ENCODE data around the gene KCNAB2.

The KCNAB2 gene

DNA sequence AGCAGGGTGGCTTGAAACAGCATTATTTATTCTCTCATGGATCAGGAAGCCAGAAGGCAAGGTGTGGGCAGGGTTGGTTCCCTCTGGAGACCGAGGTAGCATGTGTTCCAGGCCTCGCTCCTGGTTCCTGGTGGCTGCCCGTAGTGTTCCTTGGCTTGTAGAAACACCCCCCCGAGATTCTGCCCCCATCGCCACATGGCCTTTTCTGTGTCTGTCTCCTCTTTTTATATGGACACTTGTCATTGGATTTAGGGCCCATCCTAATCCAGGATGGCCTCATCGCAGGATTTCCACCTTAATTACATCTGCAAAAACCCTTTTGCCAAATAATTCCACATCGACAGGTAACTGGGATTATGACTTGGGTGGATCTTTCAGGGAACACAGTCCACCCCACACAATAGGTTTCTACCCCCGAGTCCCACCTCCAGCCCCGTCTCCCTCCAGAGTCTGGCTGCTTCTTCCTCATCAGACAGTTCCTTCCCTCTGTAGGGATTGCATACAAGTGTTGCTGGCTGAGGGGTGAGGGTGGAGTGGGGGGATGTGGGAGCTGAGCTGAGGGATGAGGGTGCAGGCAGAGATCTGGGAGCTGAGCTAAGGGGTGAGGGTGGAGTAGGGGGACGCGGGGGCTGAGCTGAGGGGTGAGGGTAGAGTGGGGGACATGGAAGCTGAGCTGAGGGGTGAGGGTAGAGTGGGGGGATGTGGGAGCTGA lies 41.1 kb upstream of the KCNAB2 start:
- no peaks in the 10 kb centered on the region for H3K27me3 ChIP-seq (replicated peaks; ENCODE audit: control insufficient read depth, insufficient read depth, low read length)
- no peak for DNase-seq (ENCODE audit: extremely low read depth, insufficient read length)
- TF ChIP-seq, protein P1, sequence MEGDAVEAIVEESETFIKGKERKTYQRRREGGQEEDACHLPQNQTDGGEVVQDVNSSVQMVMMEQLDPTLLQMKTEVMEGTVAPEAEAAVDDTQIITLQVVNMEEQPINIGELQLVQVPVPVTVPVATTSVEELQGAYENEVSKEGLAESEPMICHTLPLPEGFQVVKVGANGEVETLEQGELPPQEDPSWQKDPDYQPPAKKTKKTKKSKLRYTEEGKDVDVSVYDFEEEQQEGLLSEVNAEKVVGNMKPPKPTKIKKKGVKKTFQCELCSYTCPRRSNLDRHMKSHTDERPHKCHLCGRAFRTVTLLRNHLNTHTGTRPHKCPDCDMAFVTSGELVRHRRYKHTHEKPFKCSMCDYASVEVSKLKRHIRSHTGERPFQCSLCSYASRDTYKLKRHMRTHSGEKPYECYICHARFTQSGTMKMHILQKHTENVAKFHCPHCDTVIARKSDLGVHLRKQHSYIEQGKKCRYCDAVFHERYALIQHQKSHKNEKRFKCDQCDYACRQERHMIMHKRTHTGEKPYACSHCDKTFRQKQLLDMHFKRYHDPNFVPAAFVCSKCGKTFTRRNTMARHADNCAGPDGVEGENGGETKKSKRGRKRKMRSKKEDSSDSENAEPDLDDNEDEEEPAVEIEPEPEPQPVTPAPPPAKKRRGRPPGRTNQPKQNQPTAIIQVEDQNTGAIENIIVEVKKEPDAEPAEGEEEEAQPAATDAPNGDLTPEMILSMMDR (IDR thresholded peaks at IDR 0.05; ENCODE audit: insufficient read depth, low read length, poor library complexity, severe bottlenecking) = no peak
- peaks cover 15% of the 10 kb centered on the region for H3K36me3 ChIP-seq (ENCODE audit: control insufficient read depth, insufficient read depth, low read length)
- no peak overlapping the region for H3K4me3 ChIP-seq (replicated peaks; ENCODE audit: low read depth, low read length)

DNA sequence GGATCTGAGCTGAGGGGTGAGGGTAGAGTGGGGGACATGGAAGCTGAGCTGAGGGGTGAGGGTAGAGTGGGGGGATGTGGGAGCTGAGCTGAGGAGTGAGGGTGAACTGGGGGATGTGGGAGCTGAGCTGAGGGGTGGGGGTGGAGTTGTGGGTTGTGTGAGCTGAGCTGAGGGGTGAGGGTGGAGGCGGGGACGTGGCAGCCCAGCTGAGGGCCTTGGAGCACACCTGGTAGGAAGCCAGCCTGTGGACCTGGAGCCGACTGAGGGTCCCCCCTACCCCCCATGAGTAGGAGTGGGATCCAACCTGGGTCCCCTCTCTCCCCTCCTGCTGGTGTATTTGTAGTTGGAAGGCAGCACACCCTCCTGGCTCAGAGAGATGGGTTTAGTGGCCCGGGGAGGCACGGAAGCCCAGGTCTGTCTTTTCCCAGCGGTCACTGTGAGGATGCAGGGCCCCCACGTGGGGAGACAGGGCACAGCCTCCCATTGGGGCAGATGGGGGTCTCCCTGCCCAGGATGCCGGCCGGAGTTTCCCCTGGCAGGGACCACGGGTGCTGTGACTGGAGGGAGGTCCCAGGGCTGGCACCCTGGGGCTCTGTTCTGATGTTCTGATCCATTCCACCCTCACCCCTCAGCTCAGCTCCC lies 40.3 kb upstream of the KCNAB2 start:
- H3K27me3 ChIP-seq (replicated peaks; ENCODE audit: control insufficient read depth, insufficient read depth, low read length) = no peaks in the 10 kb centered on the region
- H3K36me3 ChIP-seq (ENCODE audit: control insufficient read depth, insufficient read depth, low read length) = peaks cover 15% of the 10 kb centered on the region
- TF ChIP-seq, protein P1 (IDR thresholded peaks at IDR 0.05; ENCODE audit: insufficient read depth, low read length, poor library complexity, severe bottlenecking) = no peak
- no peak for DNase-seq (ENCODE audit: extremely low read depth, insufficient read length)
- H3K4me3 ChIP-seq (replicated peaks; ENCODE audit: low read depth, low read length) = no peak overlapping the region

DNA sequence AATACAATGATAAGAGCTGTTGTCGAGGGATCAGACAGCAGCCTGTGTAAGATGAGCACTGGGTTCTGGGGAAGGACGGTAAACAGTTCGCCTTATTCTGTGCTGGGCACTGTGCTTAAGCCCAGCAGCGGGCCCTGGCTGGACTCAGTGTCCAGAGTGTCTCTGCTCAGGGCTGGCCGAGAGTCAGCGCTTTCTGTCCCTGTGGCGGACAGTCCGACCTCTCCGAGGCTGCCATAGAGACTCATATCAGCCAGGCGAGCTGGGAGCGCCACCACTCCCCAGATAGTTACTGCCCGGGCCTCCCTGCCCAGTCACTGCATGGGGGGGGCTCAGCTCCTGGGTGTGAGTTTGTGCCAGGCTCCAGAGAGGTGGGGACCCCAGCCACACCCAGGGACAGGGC lies 38.8 kb upstream of the KCNAB2 start:
- H3K27me3 ChIP-seq (replicated peaks; ENCODE audit: control insufficient read depth, insufficient read depth, low read length) = no peaks in the 10 kb centered on the region
- TF ChIP-seq, protein P1 (IDR thresholded peaks at IDR 0.05; ENCODE audit: insufficient read depth, low read length, poor library complexity, severe bottlenecking) = no peak
- DNase-seq (ENCODE audit: extremely low read depth, insufficient read length) = no peak
- H3K4me3 ChIP-seq (replicated peaks; ENCODE audit: low read depth, low read length) = no peak overlapping the region
- peaks cover 14% of the 10 kb centered on the region for H3K36me3 ChIP-seq (ENCODE audit: control insufficient read depth, insufficient read depth, low read length)

DNA sequence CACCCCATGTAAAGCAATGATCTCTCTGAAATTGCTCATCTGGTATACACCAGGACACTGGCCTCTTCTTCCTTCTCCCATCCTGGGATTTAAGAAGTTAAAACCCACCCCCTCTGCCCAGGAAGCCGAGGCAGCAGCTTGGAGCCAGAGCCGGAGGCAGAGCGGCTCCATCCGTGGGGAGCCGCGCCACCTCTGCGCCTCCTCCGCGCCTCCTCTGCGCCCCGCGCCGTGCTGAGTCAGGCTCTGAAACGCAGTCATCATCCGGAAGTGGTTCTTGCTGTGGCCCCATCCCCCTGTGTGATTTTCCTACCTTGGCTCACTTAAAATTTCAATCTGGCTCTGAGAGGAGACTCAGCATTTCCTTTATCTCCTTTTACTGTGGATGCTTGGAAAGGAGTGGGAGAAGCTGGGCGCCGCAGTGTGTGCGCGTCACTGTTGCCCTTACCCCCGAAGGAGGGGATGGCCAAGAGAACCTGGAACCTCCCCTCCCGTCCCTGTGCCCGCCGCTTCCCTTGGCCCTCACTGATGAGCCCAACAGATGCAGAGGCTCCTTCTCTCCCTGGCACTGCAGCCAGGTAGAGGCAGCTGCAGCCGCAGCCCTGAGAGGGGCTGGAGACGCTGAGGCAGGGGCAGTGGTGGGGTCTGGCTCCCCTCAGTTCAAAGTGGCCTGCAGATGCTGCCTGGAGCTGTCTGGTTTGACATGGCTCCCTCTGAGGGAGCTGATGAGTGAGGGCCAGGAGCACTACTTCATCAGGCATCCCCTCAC lies 38.2 kb upstream of the KCNAB2 start:
- Histone ChIP-seq H3K4me3 (replicated peaks; ENCODE audit: low read depth, low read length) (no peak overlapping the region), H3K36me3 (ENCODE audit: control insufficient read depth, insufficient read depth, low read length) (peaks cover 10% of the 10 kb centered on the region), H3K27me3 (replicated peaks; ENCODE audit: control insufficient read depth, insufficient read depth, low read length) (no peaks in the 10 kb centered on the region)
- TF ChIP-seq, protein P1 (IDR thresholded peaks at IDR 0.05; ENCODE audit: insufficient read depth, low read length, poor library complexity, severe bottlenecking) = no peak
- DNase-seq (ENCODE audit: extremely low read depth, insufficient read length) = no peak

DNA sequence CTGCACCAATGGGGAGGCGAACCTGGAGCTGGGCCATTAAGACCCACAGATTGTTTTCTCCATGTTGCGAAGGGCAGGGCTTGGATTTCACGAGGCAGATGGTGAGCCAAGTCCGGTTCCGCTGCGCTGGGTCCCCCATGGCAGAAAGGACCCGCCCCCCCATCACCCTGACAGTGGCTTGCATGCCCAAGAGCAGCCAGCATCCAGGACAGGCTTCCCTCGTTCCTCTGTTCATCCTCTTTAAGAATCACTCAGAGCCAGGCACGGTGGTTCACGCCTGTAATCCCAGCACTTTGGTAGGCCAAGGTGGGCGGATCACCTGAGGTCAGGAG lies 37.6 kb upstream of the KCNAB2 start:
- no peak for DNase-seq (ENCODE audit: extremely low read depth, insufficient read length)
- H3K4me3 ChIP-seq (replicated peaks; ENCODE audit: low read depth, low read length) = no peak overlapping the region
- peaks cover 9% of the 10 kb centered on the region for H3K36me3 ChIP-seq (ENCODE audit: control insufficient read depth, insufficient read depth, low read length)
- TF ChIP-seq, protein P1 (IDR thresholded peaks at IDR 0.05; ENCODE audit: insufficient read depth, low read length, poor library complexity, severe bottlenecking) = no peak
- H3K27me3 ChIP-seq (replicated peaks; ENCODE audit: control insufficient read depth, insufficient read depth, low read length) = no peaks in the 10 kb centered on the region
